Liver (tissue), 3 donors: ENCODE results near the gene OLIG2.

Source experiments
- CTCF ChIP-seq: fragments of 150-350 bp; IDR thresholded peaks from 2 replicates; pipeline ENCODE4 v1.5.1; 2017; ENCODE audit warnings: improper control_type of control experiment, low read depth, low read length; ENCODE audit not compliant: missing input control
- GABPA ChIP-seq, 2 donors: IDR thresholded peaks in 1 of 2; conservative IDR thresholded peaks in 1 of 2; 2 replicates each; pipeline ENCODE4 v1.6.1; 2016; ENCODE audit warnings: antibody characterized with exemption in 2 of 2, mild to moderate bottlenecking in 1 of 2, moderate library complexity in 1 of 2
- JUND ChIP-seq, 2 donors: IDR thresholded peaks; 2 replicates each; pipeline ENCODE4 v1.6.1; 2016; ENCODE audit warnings: antibody characterized with exemption in 2 of 2
- MAX ChIP-seq: IDR thresholded peaks from 2 replicates; pipeline ENCODE4 v1.6.1; 2016; ENCODE audit warnings: antibody characterized with exemption
- RAD21 ChIP-seq, 2 donors: IDR thresholded peaks; 2 replicates each; pipeline ENCODE4 v1.6.1; 2016; ENCODE audit warnings: antibody characterized with exemption in 2 of 2, mild to moderate bottlenecking in 2 of 2
- REST ChIP-seq: IDR thresholded peaks from 2 replicates; pipeline ENCODE4 v1.6.1; 2016; ENCODE audit warnings: antibody characterized with exemption, mild to moderate bottlenecking
- SP1 ChIP-seq: IDR thresholded peaks from 2 replicates; pipeline ENCODE4 v1.6.1; 2018; ENCODE audit warnings: antibody characterized with exemption, mild to moderate bottlenecking
- ZBTB33 ChIP-seq: IDR thresholded peaks from 2 replicates; pipeline ENCODE4 v1.6.1; 2016; ENCODE audit warnings: antibody characterized with exemption
- donor health status: healthy.
- donor health status: healthy.

GRCh38 chr21:33021150-33021549 lies 4.6 kb upstream of the OLIG2 start:
- TF ChIP-seq CTCF (no peak), RAD21 (IDR thresholded peaks at IDR 0.05) (no peak), MAX (no peak), REST (no peak), ZBTB33 (no peak), GABPA (IDR thresholded peaks at IDR 0.05 in 1 of 2, conservative IDR thresholded peaks at IDR 0.05 in 1 of 2) (no peak), SP1 (no peak), JUND (IDR thresholded peaks at IDR 0.05) (no peak)
